ENCODE measurements around the gene HOXA9. TPM values are rescaled to one million over a fixed set of nuclear protein-coding genes. Genes with fewer than 3 reads are reported as not detected.

HOXA9 gene
- total and polyA plus RNA-seq, 5 donors = not detected

DNA sequence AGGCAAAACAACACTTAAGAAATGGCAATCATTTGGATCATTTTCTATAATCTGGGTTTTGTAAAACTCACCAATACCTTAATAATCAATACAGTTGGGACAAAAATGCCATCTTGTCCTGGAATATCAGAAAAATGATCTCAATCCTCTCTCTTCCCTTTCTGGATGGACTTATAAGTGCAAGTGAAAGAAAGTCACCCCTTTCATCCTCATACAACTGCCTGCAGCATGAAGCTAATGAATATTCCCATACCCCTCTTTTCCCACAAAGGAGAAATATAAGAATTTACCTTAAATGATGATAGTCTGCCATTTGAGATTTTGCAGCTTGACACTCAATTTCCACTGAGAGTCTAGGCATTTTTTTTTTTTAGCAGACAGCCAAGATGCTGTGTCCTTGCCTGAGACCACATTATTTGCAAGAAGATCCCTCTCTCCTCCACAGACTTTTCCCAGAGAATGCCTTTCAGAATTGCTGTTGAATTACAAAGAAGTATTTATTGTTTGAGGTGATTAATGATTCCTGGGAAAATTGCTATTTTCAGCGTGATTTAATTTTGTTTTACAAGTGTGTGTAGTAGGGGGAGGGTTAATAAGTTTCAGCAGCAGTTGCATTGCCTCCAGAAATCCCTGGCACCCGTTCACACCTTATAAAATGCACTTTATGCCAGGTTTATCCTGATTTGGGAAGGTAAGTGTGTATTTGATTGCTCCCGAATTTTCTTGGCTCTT, 38.6 kb downstream of the HOXA9 start:
- 31% methylated on average over 3 of the region's 3 CpGs for WGBS
- Histone ChIP-seq H3K4me3 (ENCODE audit: low read length) (no peak overlapping the region), H3K27ac (ENCODE audit: low read length) (no peak overlapping the region), H3K4me1 (ENCODE audit: control insufficient read depth, insufficient read depth, low read length) (no peaks in the 10 kb centered on the region), H3K27me3 (ENCODE audit: control insufficient read depth, insufficient read depth) (no peaks in the 10 kb centered on the region), H3K9me3 (ENCODE audit: control insufficient read depth, low read length) (no peaks in the 10 kb centered on the region)
- DNase-seq (no peak), ATAC-seq (no peak)
- intact Hi-C loops (cut with DNase I) = no loop called here

DNA sequence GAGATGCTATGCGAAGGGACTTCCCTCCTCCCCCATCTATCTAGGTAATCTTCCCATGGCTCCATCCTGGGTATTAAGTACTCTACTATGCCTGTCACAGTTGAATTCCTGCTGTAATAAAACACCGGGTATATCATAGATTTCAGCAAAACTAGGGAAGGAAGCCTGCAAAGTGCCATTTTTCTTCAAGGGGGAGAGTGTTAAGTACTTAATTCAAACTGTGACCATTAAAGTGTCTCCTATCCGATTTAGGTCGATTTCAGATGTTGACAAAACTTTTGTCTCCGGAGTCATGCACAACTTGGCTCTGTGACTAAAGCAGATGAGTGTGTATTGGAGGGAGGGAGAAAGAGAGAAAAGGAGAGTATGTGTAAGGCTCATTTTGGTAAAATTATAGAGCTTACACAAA, 39.3 kb downstream of the HOXA9 start:
- ATAC-seq = no peak
- Histone ChIP-seq H3K27me3 (ENCODE audit: control insufficient read depth, insufficient read depth) (no peaks in the 10 kb centered on the region), H3K4me3 (ENCODE audit: low read length) (no peak overlapping the region), H3K27ac (ENCODE audit: low read length) (no peak overlapping the region), H3K9me3 (ENCODE audit: control insufficient read depth, low read length) (no peaks in the 10 kb centered on the region), H3K4me1 (ENCODE audit: control insufficient read depth, insufficient read depth, low read length) (no peaks in the 10 kb centered on the region)
- WGBS = 28% methylated on average over 5 of the region's 5 CpGs
- intact Hi-C loops (cut with DNase I) = no loop called here
- no peak for DNase-seq

DNA sequence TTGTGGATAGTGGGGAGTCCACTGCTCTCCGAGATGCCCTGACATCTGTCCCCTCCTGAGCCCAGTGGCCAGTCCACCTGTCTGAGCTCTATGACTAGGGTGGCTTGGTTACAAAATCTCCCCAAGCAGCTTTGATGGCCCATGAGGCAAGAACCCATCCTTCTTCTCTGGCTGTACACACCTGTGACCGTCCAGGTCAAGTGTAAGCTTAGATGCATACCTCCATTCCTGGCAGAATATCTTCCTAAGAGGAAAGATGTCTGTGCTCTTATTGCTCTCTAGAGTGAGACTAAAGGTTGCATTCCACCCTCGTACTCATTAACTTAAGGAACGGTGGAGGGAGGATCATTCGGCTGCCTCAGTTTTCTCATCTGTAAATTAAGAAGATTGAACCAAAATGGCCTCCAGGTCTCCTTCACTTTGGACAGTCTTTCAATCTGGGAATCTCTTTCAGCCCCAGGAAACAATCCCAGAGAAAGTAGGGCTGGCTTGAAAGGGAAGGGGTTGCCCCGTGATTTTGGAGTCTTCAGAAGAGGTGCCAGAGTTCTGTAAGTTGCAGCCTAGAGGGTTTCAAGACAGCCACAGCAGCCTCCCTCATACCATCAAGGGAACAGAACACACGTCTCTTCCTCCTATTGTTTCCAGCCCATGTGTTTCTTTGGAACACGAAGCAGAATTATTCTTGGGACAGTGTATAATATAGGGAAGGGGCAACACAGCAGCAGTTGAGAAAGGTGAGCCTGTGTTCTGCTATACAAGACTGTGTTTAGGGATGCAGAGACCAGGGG, 40.2 kb downstream of the HOXA9 start:
- ATAC-seq = peak in 1 of 2 donors; percentile 9
- no peaks in the 10 kb centered on the region for H3K4me1 ChIP-seq (ENCODE audit: control insufficient read depth, insufficient read depth, low read length)
- H3K9me3 ChIP-seq (ENCODE audit: control insufficient read depth, low read length) = no peaks in the 10 kb centered on the region
- WGBS = 39% methylated on average over 8 of the region's 8 CpGs
- H3K27me3 ChIP-seq (ENCODE audit: control insufficient read depth, insufficient read depth) = no peaks in the 10 kb centered on the region
- no peak for DNase-seq
- H3K4me3 ChIP-seq (ENCODE audit: low read length) = no peak overlapping the region
- intact Hi-C loops (cut with DNase I) = no loop called here
- H3K27ac ChIP-seq (ENCODE audit: low read length) = no peak overlapping the region

DNA sequence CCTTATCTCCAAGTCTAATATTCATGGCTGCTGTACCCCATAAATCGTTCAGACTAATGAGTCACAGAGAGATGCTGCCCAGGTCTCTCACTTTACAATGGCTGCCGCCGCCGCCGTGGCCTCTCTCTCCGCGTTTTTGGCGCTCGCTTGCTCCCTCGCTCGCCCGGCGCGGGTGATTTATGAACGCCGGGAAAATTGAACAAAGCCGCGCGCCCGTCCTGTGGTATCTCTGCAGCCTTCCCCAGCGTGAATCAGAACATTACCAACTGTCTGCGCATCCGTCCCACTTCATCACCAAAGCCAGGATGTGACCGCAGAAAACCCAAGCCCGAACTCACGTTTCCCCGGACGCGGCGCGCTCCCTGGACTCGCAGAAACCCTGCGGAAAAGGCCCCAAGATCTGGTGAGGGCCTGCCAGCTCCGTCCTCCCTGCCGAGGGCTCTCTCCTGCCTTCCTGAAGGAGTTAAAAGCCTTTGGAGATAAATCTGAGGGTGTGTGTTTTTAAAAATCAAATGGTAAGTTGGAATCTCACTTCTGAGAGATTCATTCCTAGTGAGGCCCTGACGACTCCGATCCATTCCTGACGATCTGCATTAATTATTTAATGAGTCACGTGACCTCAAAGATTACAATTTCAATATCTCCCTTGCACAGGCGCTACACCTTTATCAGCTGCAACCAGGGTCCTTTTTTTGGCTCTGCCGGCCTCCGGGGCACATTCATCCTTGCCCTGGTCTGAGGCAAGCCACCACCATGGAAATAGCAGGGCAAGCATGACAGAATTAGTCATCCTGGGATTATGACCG, 41.0 kb downstream of the HOXA9 start:
- H3K9me3 ChIP-seq (ENCODE audit: control insufficient read depth, low read length) = no peaks in the 10 kb centered on the region
- no peaks in the 10 kb centered on the region for H3K4me1 ChIP-seq (ENCODE audit: control insufficient read depth, insufficient read depth, low read length)
- no peaks in the 10 kb centered on the region for H3K27me3 ChIP-seq (ENCODE audit: control insufficient read depth, insufficient read depth)
- H3K4me3 ChIP-seq (ENCODE audit: low read length) = no peak overlapping the region
- no peak overlapping the region for H3K27ac ChIP-seq (ENCODE audit: low read length)
- 35% methylated on average over 43 of the region's 43 CpGs for WGBS
- intact Hi-C loops (cut with DNase I) = no loop called here
- no peak for DNase-seq
- no peak for ATAC-seq

DNA sequence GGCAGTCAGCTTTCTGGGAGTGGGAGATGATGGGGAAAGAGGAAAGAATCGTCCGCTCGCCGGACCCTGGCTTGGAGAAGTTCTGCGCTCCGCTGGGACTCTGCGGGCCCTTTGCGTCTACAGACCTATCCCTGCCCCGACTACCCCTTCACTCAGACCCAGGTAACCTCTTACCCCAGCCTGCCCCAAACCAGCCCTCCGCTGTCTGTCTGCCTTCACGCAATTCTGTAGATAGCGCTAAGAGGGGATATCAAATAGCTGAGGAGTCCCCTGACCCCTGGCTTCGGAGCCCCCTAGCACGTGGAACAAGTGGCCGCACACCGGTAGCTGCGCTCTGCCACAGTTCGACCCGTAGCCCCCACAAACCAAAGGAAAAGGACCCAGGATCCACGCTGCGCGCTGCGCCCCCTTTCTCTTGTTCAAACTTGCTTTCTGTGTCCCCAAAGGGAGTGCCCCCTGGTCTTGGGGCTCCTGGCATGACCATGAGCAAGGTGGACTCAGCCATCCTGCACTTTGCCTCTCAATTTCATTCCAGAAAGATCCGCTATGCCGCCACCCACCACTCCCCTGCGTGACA, 41.8 kb downstream of the HOXA9 start:
- Histone ChIP-seq H3K4me3 (ENCODE audit: low read length) (no peak overlapping the region), H3K4me1 (ENCODE audit: control insufficient read depth, insufficient read depth, low read length) (no peaks in the 10 kb centered on the region), H3K27ac (ENCODE audit: low read length) (no peak overlapping the region), H3K27me3 (ENCODE audit: control insufficient read depth, insufficient read depth) (no peaks in the 10 kb centered on the region), H3K9me3 (ENCODE audit: control insufficient read depth, low read length) (no peaks in the 10 kb centered on the region)
- WGBS = 46% methylated on average over 26 of the region's 26 CpGs
- intact Hi-C loops (cut with DNase I) = no loop called here
- ATAC-seq (no peak), DNase-seq (no peak)

DNA sequence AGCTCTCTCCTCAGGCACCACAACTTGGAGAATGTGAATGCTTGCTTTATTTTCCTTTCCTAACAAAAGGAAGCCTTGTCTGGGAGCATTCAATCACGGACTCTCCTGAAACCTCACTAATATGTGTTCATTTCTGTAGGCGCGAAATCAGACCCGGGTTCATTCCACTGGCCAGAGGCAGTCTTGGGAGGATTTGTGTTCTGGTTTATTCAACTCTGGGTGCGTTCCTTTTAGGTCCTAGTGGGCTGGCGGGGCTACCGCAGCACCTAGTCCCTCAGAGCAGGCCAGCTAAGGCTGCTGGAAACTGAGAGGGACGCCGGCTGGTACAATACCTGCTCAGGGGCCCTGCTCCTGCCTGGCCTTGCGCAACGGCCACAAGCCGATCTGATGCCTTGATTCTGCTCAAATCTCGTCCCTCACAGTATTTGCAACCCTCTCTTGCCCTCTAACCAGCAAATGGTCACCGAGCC, 42.3 kb downstream of the HOXA9 start:
- DNase-seq (no peak), ATAC-seq (no peak)
- no peaks in the 10 kb centered on the region for H3K27me3 ChIP-seq (ENCODE audit: control insufficient read depth, insufficient read depth)
- no peak overlapping the region for H3K4me3 ChIP-seq (ENCODE audit: low read length)
- H3K9me3 ChIP-seq (ENCODE audit: control insufficient read depth, low read length) = no peaks in the 10 kb centered on the region
- intact Hi-C loops (cut with DNase I) = no loop called here
- 33% methylated on average over 14 of the region's 14 CpGs for WGBS
- no peaks in the 10 kb centered on the region for H3K4me1 ChIP-seq (ENCODE audit: control insufficient read depth, insufficient read depth, low read length)
- H3K27ac ChIP-seq (ENCODE audit: low read length) = no peak overlapping the region

DNA sequence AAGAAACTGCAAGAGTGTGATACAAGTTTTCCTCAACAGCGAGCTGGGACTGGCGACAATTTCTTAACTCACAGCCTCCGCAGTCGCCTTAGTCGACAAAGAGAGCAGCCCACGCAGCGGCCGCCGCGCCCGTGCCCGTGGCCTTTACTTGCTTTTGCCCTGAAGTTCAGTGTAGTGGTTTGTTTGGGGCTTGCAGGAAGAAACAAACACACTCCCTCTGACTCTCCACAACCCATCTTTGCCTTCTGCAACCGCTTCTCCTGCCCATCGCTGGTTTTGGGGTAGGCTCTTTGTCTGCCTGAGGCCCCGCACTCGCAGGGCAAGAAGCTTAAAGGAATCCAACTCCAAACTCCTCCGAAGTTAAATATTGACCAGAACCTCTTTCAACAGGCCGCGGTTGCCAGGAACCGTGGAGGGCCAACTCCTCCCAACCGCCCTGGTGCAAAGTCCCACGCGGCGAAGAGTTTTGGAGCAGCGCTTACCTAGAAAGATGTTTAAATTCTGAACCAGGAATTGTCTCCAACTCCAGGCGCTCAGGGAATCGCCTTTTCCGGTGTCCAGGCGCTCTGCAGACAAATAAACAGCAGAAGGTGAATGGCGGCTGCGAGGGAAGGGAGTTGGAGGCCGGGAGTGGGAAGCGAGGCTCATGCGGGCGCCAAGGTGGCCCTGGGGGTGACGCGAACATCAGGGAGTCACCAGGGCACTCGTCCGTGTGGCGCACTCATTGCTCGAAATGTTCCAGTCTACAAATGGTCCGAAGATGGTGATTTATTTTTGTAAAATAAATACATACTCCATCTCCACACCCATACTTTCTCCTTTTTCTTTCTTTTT, 43.0 kb downstream of the HOXA9 start:
- intact Hi-C loops (cut with DNase I) = no loop called here
- Histone ChIP-seq H3K4me1 (ENCODE audit: control insufficient read depth, insufficient read depth, low read length) (no peaks in the 10 kb centered on the region), H3K4me3 (ENCODE audit: low read length) (peak overlapping the region; percentile 31), H3K27me3 (ENCODE audit: control insufficient read depth, insufficient read depth) (no peaks in the 10 kb centered on the region), H3K27ac (ENCODE audit: low read length) (peak overlapping the region; percentile 8), H3K9me3 (ENCODE audit: control insufficient read depth, low read length) (no peaks in the 10 kb centered on the region)
- ATAC-seq = no peak
- DNase-seq = no peak
- WGBS = 37% methylated on average over 42 of the region's 42 CpGs

DNA sequence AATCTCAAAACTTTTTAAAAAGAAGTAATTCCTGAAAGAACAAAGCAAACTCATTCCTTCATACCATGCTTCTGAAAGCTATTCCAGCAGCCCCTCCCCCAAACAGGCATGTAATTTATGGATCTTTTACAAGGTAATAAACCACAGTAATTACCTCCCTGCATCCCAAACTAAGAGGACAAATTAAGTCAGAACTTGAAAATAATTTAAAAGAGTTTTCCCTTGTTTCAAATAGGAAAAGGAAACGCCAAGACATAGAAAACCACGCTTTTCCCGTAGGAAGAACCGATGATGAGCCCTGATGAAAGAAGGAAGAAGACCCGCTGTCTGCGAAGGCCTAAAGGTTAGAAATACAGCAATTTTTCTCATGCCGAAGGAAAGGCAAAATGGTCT, 43.7 kb downstream of the HOXA9 start:
- Histone ChIP-seq H3K27me3 (ENCODE audit: control insufficient read depth, insufficient read depth) (no peaks in the 10 kb centered on the region), H3K4me3 (ENCODE audit: low read length) (peak overlapping the region; percentile 31), H3K27ac (ENCODE audit: low read length) (peak overlapping the region; percentile 8), H3K9me3 (ENCODE audit: control insufficient read depth, low read length) (no peaks in the 10 kb centered on the region), H3K4me1 (ENCODE audit: control insufficient read depth, insufficient read depth, low read length) (no peaks in the 10 kb centered on the region)
- DNase-seq = no peak
- ATAC-seq = no peak
- intact Hi-C loops (cut with DNase I) = no loop called here
- 40% methylated on average over 7 of the region's 7 CpGs for WGBS

DNA sequence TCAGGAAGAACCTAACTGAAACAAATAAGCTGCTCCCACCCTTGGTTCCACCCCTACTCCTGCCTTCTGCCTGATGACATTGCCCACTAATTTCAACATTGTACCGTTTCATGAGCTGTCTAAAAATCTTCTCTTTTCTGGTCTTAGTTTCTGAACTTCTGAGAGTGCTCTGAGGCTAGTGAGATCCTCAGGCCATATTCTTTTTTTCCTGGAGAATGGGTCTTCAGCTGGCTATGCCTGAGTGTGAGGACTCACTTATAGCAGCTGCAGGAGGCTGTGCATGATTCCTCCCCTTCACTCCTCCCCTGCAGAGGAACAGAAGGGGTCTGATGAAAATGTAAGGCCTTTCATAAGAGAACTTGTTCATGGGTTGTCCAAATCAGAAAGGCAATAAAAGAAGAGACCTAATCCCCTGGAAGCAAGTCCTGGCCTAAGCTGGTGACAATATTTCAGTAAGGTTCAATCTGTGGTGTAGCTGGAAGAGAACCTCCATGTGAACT, 45.9 kb downstream of the HOXA9 start:
- H3K27ac ChIP-seq (ENCODE audit: low read length) = no peak overlapping the region
- intact Hi-C loops (cut with DNase I) = no loop called here
- ATAC-seq (no peak), DNase-seq (no peak)
- H3K27me3 ChIP-seq (ENCODE audit: control insufficient read depth, insufficient read depth) = no peaks in the 10 kb centered on the region
- no peaks in the 10 kb centered on the region for H3K4me1 ChIP-seq (ENCODE audit: control insufficient read depth, insufficient read depth, low read length)
- H3K9me3 ChIP-seq (ENCODE audit: control insufficient read depth, low read length) = no peaks in the 10 kb centered on the region
- H3K4me3 ChIP-seq (ENCODE audit: low read length) = no peak overlapping the region
- 56% methylated on average over 1 of the region's 1 CpG for WGBS

DNA sequence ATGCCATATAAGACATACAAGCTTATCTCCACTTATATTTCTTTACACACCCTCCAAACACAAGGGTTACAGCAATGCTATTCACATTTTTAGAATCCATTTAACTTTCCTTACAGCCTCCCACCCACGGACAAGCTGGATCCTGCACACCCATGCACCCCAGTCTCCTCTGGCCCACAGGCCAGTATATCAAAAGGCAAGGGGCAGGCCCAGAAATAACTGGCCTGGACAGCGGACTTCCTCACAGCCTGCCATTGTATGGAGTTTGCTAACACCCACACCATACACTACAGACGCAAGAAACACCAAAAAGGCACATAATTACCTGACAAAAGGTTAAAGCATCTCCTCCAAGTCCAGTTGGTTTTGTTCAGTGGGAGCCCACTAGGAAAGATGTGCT, 46.8 kb downstream of the HOXA9 start:
- no peaks in the 10 kb centered on the region for H3K9me3 ChIP-seq (ENCODE audit: control insufficient read depth, low read length)
- H3K4me1 ChIP-seq (ENCODE audit: control insufficient read depth, insufficient read depth, low read length) = no peaks in the 10 kb centered on the region
- no peak for DNase-seq
- no peaks in the 10 kb centered on the region for H3K27me3 ChIP-seq (ENCODE audit: control insufficient read depth, insufficient read depth)
- intact Hi-C loops (cut with DNase I) = no loop called here
- peak overlapping the region; percentile 1 for H3K27ac ChIP-seq (ENCODE audit: low read length)
- no peak for ATAC-seq
- WGBS = 32% methylated on average over 3 of the region's 3 CpGs
- no peak overlapping the region for H3K4me3 ChIP-seq (ENCODE audit: low read length)

Data from right cardiac atrium (tissue), 5 donors.